NB4 (cell line): ENCODE data around the gene CEP104.

Source experiments
- DNase-seq: peaks from one replicate; pipeline ENCODE4 v3.0.0; 2010; ENCODE audit warnings: low read depth
- H3K4me3 ChIP-seq: one replicate; pipeline ENCODE4 v1.5.1; 2011; ENCODE audit warnings: mild to moderate bottlenecking, low read depth, low read length, moderate library complexity
- CTCF ChIP-seq: IDR thresholded peaks from one replicate; pipeline ENCODE4 v1.5.1; 2012; ENCODE audit warnings: low read depth, low read length
- MAX ChIP-seq: IDR thresholded peaks from 2 replicates; pipeline ENCODE4 v1.6.1; 2011; ENCODE audit warnings: low read depth, low read length
- MYC ChIP-seq: IDR thresholded peaks from 2 replicates; pipeline ENCODE4 v1.6.1; 2011; ENCODE audit warnings: low read depth, low read length
- POLR2A ChIP-seq: IDR thresholded peaks from 2 replicates; pipeline ENCODE4 v1.6.1; 2011; ENCODE audit warnings: mild to moderate bottlenecking; ENCODE audit not compliant: insufficient read length; ENCODE audit errors: extremely low read depth

The CEP104 gene

DNA sequence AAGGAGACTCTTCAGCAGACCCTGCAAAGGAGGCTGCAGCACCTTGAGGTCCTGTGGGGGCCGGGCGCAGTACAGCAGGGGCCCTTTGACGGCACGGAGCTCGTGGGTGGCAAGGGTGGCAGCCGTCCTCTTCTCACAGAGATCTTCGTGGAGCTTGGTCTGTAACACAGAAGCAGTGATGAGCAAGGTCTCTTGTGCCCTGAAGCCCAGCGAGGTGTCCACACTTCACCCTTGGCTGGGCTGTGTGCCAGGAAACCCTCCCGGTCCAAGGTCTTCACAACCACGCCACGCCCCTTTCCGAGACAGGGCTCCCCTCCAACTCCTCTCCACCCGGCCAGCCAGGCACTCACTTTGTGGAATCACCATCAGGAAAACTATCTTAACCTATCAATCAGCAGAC lies 72.0 kb downstream of the CEP104 start:
- DNase-seq, result no peak
- TF ChIP-seq MAX (no peak), CTCF (no peak), POLR2A (no peak), MYC (no peak)
- H3K4me3 ChIP-seq, result no peak overlapping the region

GRCh38 chr1:3783651-3784474 lies 73.1 kb downstream of the CEP104 start:
- H3K4me3 ChIP-seq, result no peak overlapping the region
- TF ChIP-seq CTCF (no peak), MAX (no peak), POLR2A (no peak), MYC (no peak)
- no peak for DNase-seq

DNA sequence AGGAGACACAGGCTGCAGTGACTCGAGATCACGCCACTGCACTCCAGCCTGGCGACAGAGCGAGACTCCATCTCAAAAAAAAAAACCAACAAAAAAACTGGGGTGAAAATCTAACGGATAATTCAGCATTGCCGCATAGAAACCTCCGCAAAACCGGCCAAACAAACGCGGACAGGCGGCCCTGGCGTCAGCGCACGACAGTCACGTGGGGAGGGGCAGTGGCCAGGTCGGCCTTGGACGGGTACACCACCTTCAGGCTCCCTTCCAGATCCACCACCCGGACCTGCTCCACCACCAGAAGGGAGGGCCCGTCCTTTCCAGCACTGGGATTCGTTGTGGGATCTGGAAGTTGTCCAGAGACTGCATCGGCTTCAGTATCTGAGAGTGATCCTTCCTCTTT lies 76.1 kb downstream of the CEP104 start:
- H3K4me3 ChIP-seq, result no peak overlapping the region
- DNase-seq, result no peak
- TF ChIP-seq POLR2A (no peak), CTCF (no peak), MAX (no peak), MYC (no peak)

DNA sequence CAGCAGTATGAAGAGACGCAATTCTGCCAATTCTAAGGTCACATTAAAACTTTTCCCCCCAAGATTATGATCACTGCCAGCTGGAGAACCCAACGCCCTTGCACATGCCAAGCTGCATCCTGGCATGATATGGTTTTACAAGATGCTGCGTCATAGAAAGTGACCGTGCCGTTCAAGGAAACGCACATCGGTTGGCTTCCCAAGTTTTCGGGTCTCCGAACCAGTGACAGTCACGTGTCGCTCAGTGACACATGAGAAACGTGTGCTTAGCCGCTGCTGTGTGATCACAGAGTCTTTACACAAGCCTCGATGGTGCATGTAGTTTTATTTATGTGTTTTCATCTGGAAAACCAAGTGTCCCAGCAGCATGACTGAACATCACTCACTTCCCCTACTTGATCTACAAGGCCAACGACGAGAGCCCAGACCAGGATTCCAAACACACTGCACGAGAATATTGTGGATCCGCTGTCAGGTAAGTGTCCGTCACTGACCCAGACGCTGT lies 77.0 kb downstream of the CEP104 start:
- DNase-seq, result no peak
- H3K4me3 ChIP-seq, result no peak overlapping the region
- TF ChIP-seq POLR2A (no peak), MAX (no peak), CTCF (no peak), MYC (no peak)

GRCh38 chr1:3779265-3779911 lies 77.6 kb downstream of the CEP104 start:
- no peak for DNase-seq
- no peak overlapping the region for H3K4me3 ChIP-seq
- no peak for TF ChIP-seq POLR2A
- TF ChIP-seq MAX, result no peak
- TF ChIP-seq MYC, result no peak
- no peak for TF ChIP-seq CTCF
